Loucy (cell line): Measurements from ENCODE around the gene CFAP53.

Experiments used
- H2AFZ ChIP-seq: fragments of 200-600 bp; sonication (generic); 2 replicates; pipeline ENCODE4 v1.6.0; 2016; ENCODE audit warnings: antibody characterized with exemption, mild to moderate bottlenecking, low read length, moderate library complexity
- H3F3A ChIP-seq: fragments of 200-600 bp; 2 replicates; pipeline ENCODE4 v1.6.0; 2016; ENCODE audit warnings: antibody characterized with exemption, low read depth, mild to moderate bottlenecking
- H3K27me3 ChIP-seq: fragments of 200-600 bp; sonication (generic); 2 replicates; pipeline ENCODE4 v1.6.1; 2014; ENCODE audit warnings: low read length, mild to moderate bottlenecking; ENCODE audit not compliant: insufficient read depth, poor library complexity, severe bottlenecking
- H3K36me3 ChIP-seq: fragments of 200-600 bp; sonication (generic); 2 replicates; pipeline ENCODE4 v1.6.1; 2016; ENCODE audit warnings: low read length; ENCODE audit not compliant: insufficient read depth
- H3K4me1 ChIP-seq: fragments of 200-600 bp; sonication (generic); 2 replicates; pipeline ENCODE4 v1.5.1; 2014; ENCODE audit warnings: low read length, mild to moderate bottlenecking; ENCODE audit not compliant: insufficient read depth, poor library complexity, severe bottlenecking
- H3K4me2 ChIP-seq: fragments of 200-600 bp; sonication (generic); 2 replicates; pipeline ENCODE4 v1.6.0; 2014; ENCODE audit warnings: antibody characterized with exemption, low read length, low read depth, mild to moderate bottlenecking; ENCODE audit not compliant: poor library complexity, severe bottlenecking
- H3K4me3 ChIP-seq: fragments of 200-600 bp; sonication (generic); 2 replicates; pipeline ENCODE4 v1.5.1; 2014; ENCODE audit warnings: low read length, mild to moderate bottlenecking, mixed read lengths; ENCODE audit not compliant: poor library complexity, severe bottlenecking
- H3K79me2 ChIP-seq: fragments of 200-600 bp; sonication (generic); 2 replicates; pipeline ENCODE4 v1.6.1; 2014; ENCODE audit warnings: low read length; ENCODE audit not compliant: insufficient read depth
- H3K9ac ChIP-seq: fragments of 200-600 bp; sonication (generic); 2 replicates; pipeline ENCODE4 v1.6.0; 2014; ENCODE audit warnings: mild to moderate bottlenecking, low read depth, low read length, moderate library complexity; ENCODE audit not compliant: poor library complexity, severe bottlenecking
- H3K9me2 ChIP-seq: fragments of 200-600 bp; sonication (generic); replicated peaks from 2 replicates; pipeline ENCODE4 v1.6.1; 2016; ENCODE audit warnings: low read depth, low read length, mixed read lengths
- H3K9me3 ChIP-seq: fragments of 200-600 bp; sonication (generic); 2 replicates; pipeline ENCODE4 v1.6.1; 2014; ENCODE audit warnings: mild to moderate bottlenecking, antibody characterized with exemption, low read length, low read depth; ENCODE audit not compliant: insufficient read depth
- H4K20me1 ChIP-seq: fragments of 200-600 bp; sonication (generic); 2 replicates; pipeline ENCODE4 v1.6.0; 2014; ENCODE audit warnings: antibody characterized with exemption, low read length, mild to moderate bottlenecking; ENCODE audit not compliant: insufficient read depth, poor library complexity, severe bottlenecking
- CTCF ChIP-seq: fragments of 200-600 bp; sonication (generic); conservative IDR thresholded peaks from 2 replicates; pipeline ENCODE4 v1.5.1; 2014; ENCODE audit warnings: mild to moderate bottlenecking, antibody characterized with exemption, low read length
- EZH2phosphoT487 ChIP-seq: fragments of 200-600 bp; IDR thresholded peaks from 2 replicates; pipeline ENCODE4 v1.6.1; 2018; ENCODE audit warnings: antibody characterized with exemption, mild to moderate bottlenecking, moderate library complexity, borderline replicate concordance

CFAP53 gene

GRCh38 chr18:50190236-50190635 lies 76.1 kb downstream of the CFAP53 start:
- no peaks in the 10 kb centered on the region for H3K27me3 ChIP-seq
- no peaks in the 10 kb centered on the region for H4K20me1 ChIP-seq
- H2AFZ ChIP-seq = no peak overlapping the region
- TF ChIP-seq CTCF (no peak), EZH2phosphoT487 (no peak)
- H3K4me2 ChIP-seq = no peak overlapping the region
- H3K79me2 ChIP-seq = no peaks in the 10 kb centered on the region
- H3K9me2 ChIP-seq = no peaks in the 10 kb centered on the region
- no peaks in the 10 kb centered on the region for H3K36me3 ChIP-seq
- H3F3A ChIP-seq = no peaks in the 10 kb centered on the region
- no peaks in the 10 kb centered on the region for H3K9me3 ChIP-seq
- no peak overlapping the region for H3K9ac ChIP-seq
- H3K4me3 ChIP-seq = no peak overlapping the region
- no peaks in the 10 kb centered on the region for H3K4me1 ChIP-seq

GRCh38 chr18:50189160-50189559 lies 77.1 kb downstream of the CFAP53 start:
- no peak overlapping the region for H3K4me3 ChIP-seq
- H3K4me1 ChIP-seq = no peaks in the 10 kb centered on the region
- no peak overlapping the region for H2AFZ ChIP-seq
- H4K20me1 ChIP-seq = no peaks in the 10 kb centered on the region
- no peaks in the 10 kb centered on the region for H3K9me3 ChIP-seq
- no peak overlapping the region for H3K4me2 ChIP-seq
- H3K36me3 ChIP-seq = no peaks in the 10 kb centered on the region
- no peaks in the 10 kb centered on the region for H3K79me2 ChIP-seq
- no peaks in the 10 kb centered on the region for H3K9me2 ChIP-seq
- H3K27me3 ChIP-seq = no peaks in the 10 kb centered on the region
- TF ChIP-seq EZH2phosphoT487 (no peak), CTCF (no peak)
- no peaks in the 10 kb centered on the region for H3F3A ChIP-seq
- H3K9ac ChIP-seq = no peak overlapping the region

- Histone ChIP-seq H3K9me3 (no peaks in the 10 kb centered on the region), H3K4me2 (no peak overlapping the region), H3K36me3 (no peaks in the 10 kb centered on the region), H3K9ac (no peak overlapping the region), H3K9me2 (no peaks in the 10 kb centered on the region), H2AFZ (no peak overlapping the region), H3K4me1 (no peaks in the 10 kb centered on the region), H3K79me2 (no peaks in the 10 kb centered on the region), H3K4me3 (no peak overlapping the region), H3K27me3 (no peaks in the 10 kb centered on the region), H4K20me1 (no peaks in the 10 kb centered on the region), H3F3A (no peaks in the 10 kb centered on the region)
- TF ChIP-seq EZH2phosphoT487 = no peak
- TF ChIP-seq CTCF = no peak
Observed at GRCh38 chr18:50188652-50189051, 77.6 kb downstream of the CFAP53 start.
